Measurements from ENCODE around the gene LCP2. TPM values are rescaled to one million over a fixed set of nuclear protein-coding genes. Genes with fewer than 3 reads are reported as not detected.

The LCP2 gene
- total and polyA plus RNA-seq, 2 donors (not counting 1 experiment from before 2014, with no cell fraction given), result not detected

DNA sequence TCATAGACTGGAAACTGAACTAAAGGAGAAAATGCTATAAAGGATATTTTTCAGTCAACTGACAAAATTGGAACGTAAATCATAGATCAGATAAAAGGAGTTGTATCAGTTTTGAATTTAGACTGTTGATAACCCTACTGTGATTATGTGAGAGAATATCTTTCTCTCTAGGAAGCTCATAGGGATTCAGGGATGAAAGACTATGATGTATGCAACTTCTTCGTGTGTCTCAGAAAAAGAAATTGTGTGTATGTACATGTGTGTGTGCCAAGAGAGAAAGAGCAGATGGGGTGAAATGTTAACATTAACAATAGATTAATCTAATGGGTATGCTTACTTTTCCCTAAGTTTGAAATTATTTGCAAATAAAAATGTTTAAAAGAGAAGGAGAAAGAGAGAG is 95.5 kb downstream of the LCP2 start:
- TF ChIP-seq EZH2 (IDR thresholded peaks at IDR 0.05; ENCODE audit: low read length, missing control alignments), result no peak
- TF ChIP-seq, protein P1, sequence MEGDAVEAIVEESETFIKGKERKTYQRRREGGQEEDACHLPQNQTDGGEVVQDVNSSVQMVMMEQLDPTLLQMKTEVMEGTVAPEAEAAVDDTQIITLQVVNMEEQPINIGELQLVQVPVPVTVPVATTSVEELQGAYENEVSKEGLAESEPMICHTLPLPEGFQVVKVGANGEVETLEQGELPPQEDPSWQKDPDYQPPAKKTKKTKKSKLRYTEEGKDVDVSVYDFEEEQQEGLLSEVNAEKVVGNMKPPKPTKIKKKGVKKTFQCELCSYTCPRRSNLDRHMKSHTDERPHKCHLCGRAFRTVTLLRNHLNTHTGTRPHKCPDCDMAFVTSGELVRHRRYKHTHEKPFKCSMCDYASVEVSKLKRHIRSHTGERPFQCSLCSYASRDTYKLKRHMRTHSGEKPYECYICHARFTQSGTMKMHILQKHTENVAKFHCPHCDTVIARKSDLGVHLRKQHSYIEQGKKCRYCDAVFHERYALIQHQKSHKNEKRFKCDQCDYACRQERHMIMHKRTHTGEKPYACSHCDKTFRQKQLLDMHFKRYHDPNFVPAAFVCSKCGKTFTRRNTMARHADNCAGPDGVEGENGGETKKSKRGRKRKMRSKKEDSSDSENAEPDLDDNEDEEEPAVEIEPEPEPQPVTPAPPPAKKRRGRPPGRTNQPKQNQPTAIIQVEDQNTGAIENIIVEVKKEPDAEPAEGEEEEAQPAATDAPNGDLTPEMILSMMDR (conservative IDR thresholded peaks at IDR 0.05 in 1 of 2, IDR thresholded peaks at IDR 0.05 in 1 of 2; ENCODE audit: low read depth in 1 of 2, low read length in 2 of 2), result no peak
- no peaks in the 10 kb centered on the region for H3K27me3 ChIP-seq (ENCODE audit: control insufficient read depth, insufficient read depth, low read length)
- H3K27ac ChIP-seq (ENCODE audit: insufficient read depth, low read length), result no peak overlapping the region

GRCh38 chr5:170201311-170201710 is 96.3 kb downstream of the LCP2 start:
- TF ChIP-seq EZH2 (IDR thresholded peaks at IDR 0.05; ENCODE audit: low read length, missing control alignments), result no peak
- TF ChIP-seq, protein P1 (conservative IDR thresholded peaks at IDR 0.05 in 1 of 2, IDR thresholded peaks at IDR 0.05 in 1 of 2; ENCODE audit: low read depth in 1 of 2, low read length in 2 of 2), result no peak
- Histone ChIP-seq H3K4me3 (replicated peaks in 1 of 4; ENCODE audit: control extremely low read depth in 1 of 4, insufficient read depth in 1 of 4, low read depth in 3 of 4, low read length in 4 of 4) (no peak overlapping the region), H3K9me3 (ENCODE audit: control insufficient read depth, insufficient read depth, low read depth, low read length) (no peaks in the 10 kb centered on the region), H3K27ac (ENCODE audit: insufficient read depth, low read length) (no peak overlapping the region), H4K20me1 (ENCODE audit: control insufficient read depth, extremely low read depth, insufficient read depth, low read length) (no peaks in the 10 kb centered on the region), H3K4me2 (ENCODE audit: extremely low read depth, insufficient read depth, low read length) (no peak overlapping the region), H3K9ac (ENCODE audit: insufficient read depth, low read length) (no peak overlapping the region), H3K36me3 (ENCODE audit: control insufficient read depth, insufficient read depth, low read length) (no peaks in the 10 kb centered on the region), H3K79me2 (ENCODE audit: control insufficient read depth, insufficient read depth, low read length) (no peaks in the 10 kb centered on the region), H3K4me1 (ENCODE audit: control insufficient read depth, extremely low read depth, insufficient read depth, low read length) (no peaks in the 10 kb centered on the region), H2AFZ (ENCODE audit: low read length) (no peak overlapping the region), H3K27me3 (ENCODE audit: control insufficient read depth, insufficient read depth, low read length) (no peaks in the 10 kb centered on the region)
- no peak for DNase-seq (ENCODE audit: low read depth in 2 of 2)

More for the DNA sequence above, 95.5 kb downstream of the LCP2 start:
- no peak for DNase-seq (ENCODE audit: low read depth in 2 of 2)
- no peak overlapping the region for H3K4me2 ChIP-seq (ENCODE audit: extremely low read depth, insufficient read depth, low read length)
- H2AFZ ChIP-seq (ENCODE audit: low read length), result no peak overlapping the region
- H3K4me1 ChIP-seq (ENCODE audit: control insufficient read depth, extremely low read depth, insufficient read depth, low read length), result no peaks in the 10 kb centered on the region
- no peaks in the 10 kb centered on the region for H3K79me2 ChIP-seq (ENCODE audit: control insufficient read depth, insufficient read depth, low read length)
- no peak overlapping the region for H3K4me3 ChIP-seq (replicated peaks in 1 of 4; ENCODE audit: control extremely low read depth in 1 of 4, insufficient read depth in 1 of 4, low read depth in 3 of 4, low read length in 4 of 4)
- no peaks in the 10 kb centered on the region for H3K9me3 ChIP-seq (ENCODE audit: control insufficient read depth, insufficient read depth, low read depth, low read length)
- H3K9ac ChIP-seq (ENCODE audit: insufficient read depth, low read length), result no peak overlapping the region
- H3K36me3 ChIP-seq (ENCODE audit: control insufficient read depth, insufficient read depth, low read length), result no peaks in the 10 kb centered on the region
- H4K20me1 ChIP-seq (ENCODE audit: control insufficient read depth, extremely low read depth, insufficient read depth, low read length), result no peaks in the 10 kb centered on the region

GRCh38 chr5:170200876-170201275 is 96.7 kb downstream of the LCP2 start:
- no peak overlapping the region for H3K4me3 ChIP-seq (replicated peaks in 1 of 4; ENCODE audit: control extremely low read depth in 1 of 4, insufficient read depth in 1 of 4, low read depth in 3 of 4, low read length in 4 of 4)
- no peaks in the 10 kb centered on the region for H3K36me3 ChIP-seq (ENCODE audit: control insufficient read depth, insufficient read depth, low read length)
- H3K79me2 ChIP-seq (ENCODE audit: control insufficient read depth, insufficient read depth, low read length), result no peaks in the 10 kb centered on the region
- TF ChIP-seq, protein P1 (conservative IDR thresholded peaks at IDR 0.05 in 1 of 2, IDR thresholded peaks at IDR 0.05 in 1 of 2; ENCODE audit: low read depth in 1 of 2, low read length in 2 of 2), result no peak
- TF ChIP-seq EZH2 (IDR thresholded peaks at IDR 0.05; ENCODE audit: low read length, missing control alignments), result no peak
- H3K4me1 ChIP-seq (ENCODE audit: control insufficient read depth, extremely low read depth, insufficient read depth, low read length), result no peaks in the 10 kb centered on the region
- H3K4me2 ChIP-seq (ENCODE audit: extremely low read depth, insufficient read depth, low read length), result no peak overlapping the region
- H2AFZ ChIP-seq (ENCODE audit: low read length), result no peak overlapping the region
- no peaks in the 10 kb centered on the region for H3K27me3 ChIP-seq (ENCODE audit: control insufficient read depth, insufficient read depth, low read length)
- no peak overlapping the region for H3K9ac ChIP-seq (ENCODE audit: insufficient read depth, low read length)
- no peak for DNase-seq (ENCODE audit: low read depth in 2 of 2)
- no peak overlapping the region for H3K27ac ChIP-seq (ENCODE audit: insufficient read depth, low read length)
- H3K9me3 ChIP-seq (ENCODE audit: control insufficient read depth, insufficient read depth, low read depth, low read length), result no peaks in the 10 kb centered on the region
- H4K20me1 ChIP-seq (ENCODE audit: control insufficient read depth, extremely low read depth, insufficient read depth, low read length), result no peaks in the 10 kb centered on the region

Other genes starting within 250 kb of the LCP2 start
- not detected in 2 replicates for gene FOXI1, start 191.9 kb downstream of the LCP2 start, total RNA-seq
- gene FOXI1, start 191.9 kb downstream of the LCP2 start, polyA plus RNA-seq, result not detected in 2 replicates
- gene C5orf58, start 64.8 kb downstream of the LCP2 start, total RNA-seq, result not detected in 2 replicates
- gene C5orf58, start 64.8 kb downstream of the LCP2 start, polyA plus RNA-seq, result not detected in 2 replicates
- not detected in 2 replicates for gene KCNMB1, start 91.6 kb upstream of the LCP2 start, total RNA-seq
- not detected in 2 replicates for gene KCNMB1, start 91.6 kb upstream of the LCP2 start, polyA plus RNA-seq
- gene KCNIP1, start 206.2 kb upstream of the LCP2 start, total RNA-seq, result not detected in 2 replicates
- gene KCNIP1, start 206.2 kb upstream of the LCP2 start, polyA plus RNA-seq, result 0.08 TPM in 1 of 2 replicates, not detected in the other

Measured in fibroblast of lung (primary cell).